ENCODE data around the gene AVEN.

AVEN gene

DNA sequence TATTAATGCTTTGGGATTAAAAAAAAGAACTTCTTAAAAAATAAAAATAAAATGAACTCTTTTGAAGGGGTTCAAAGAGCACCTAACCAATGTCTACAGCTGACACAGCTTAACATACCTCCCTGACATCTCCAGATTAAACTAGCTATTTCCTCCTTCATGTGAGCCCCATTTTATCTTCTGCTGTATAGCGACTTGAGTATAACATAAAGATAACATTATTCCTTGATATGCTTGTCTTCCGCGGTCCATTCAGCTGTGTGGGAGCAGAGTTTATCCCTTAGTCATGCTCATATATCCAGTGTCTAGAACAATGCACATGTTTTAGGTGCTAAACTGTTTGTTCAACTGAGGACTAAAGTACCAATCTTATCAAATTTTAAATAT is 78.5 kb downstream of the AVEN start:
- Histone ChIP-seq H3K4me2 (ENCODE audit: low read length) (no peak overlapping the region), H3K9me3 (ENCODE audit: low read length) (no peaks in the 10 kb centered on the region), H3K27ac (ENCODE audit: low read depth, low read length, poor library complexity, severe bottlenecking) (no peak overlapping the region), H3K9ac (ENCODE audit: low read length) (no peak overlapping the region), H3K36me3 (ENCODE audit: insufficient read depth, low read length) (no peaks in the 10 kb centered on the region), H2AFZ (ENCODE audit: low read length) (no peak overlapping the region), H3K27me3 (ENCODE audit: insufficient read depth, low read length) (no peaks in the 10 kb centered on the region), H3K9me2 (ENCODE audit: low read depth, low read length) (no peaks in the 10 kb centered on the region), H3K79me2 (ENCODE audit: insufficient read depth, low read length) (no peaks in the 10 kb centered on the region), H3K4me3 (ENCODE audit: low read depth, low read length, poor library complexity, severe bottlenecking) (no peak overlapping the region), H4K20me1 (ENCODE audit: insufficient read depth, low read length) (no peaks in the 10 kb centered on the region), H3K4me1 (ENCODE audit: insufficient read depth, low read length, severe bottlenecking) (no peaks in the 10 kb centered on the region), H3F3A (ENCODE audit: insufficient read depth, low read length) (no peaks in the 10 kb centered on the region)
- TF ChIP-seq EZH2 (IDR thresholded peaks at IDR 0.05; ENCODE audit: borderline replicate concordance, low read length) (no peak), CTCF (IDR thresholded peaks at IDR 0.05; ENCODE audit: low read length) (no peak)

- TF ChIP-seq CTCF (IDR thresholded peaks at IDR 0.05; ENCODE audit: low read length) (no peak), EZH2 (IDR thresholded peaks at IDR 0.05; ENCODE audit: borderline replicate concordance, low read length) (no peak)
- Histone ChIP-seq H3K9me2 (ENCODE audit: low read depth, low read length) (no peaks in the 10 kb centered on the region), H2AFZ (ENCODE audit: low read length) (no peak overlapping the region), H3K4me3 (ENCODE audit: low read depth, low read length, poor library complexity, severe bottlenecking) (no peak overlapping the region), H3K9ac (ENCODE audit: low read length) (no peak overlapping the region), H3K27me3 (ENCODE audit: insufficient read depth, low read length) (no peaks in the 10 kb centered on the region), H3K36me3 (ENCODE audit: insufficient read depth, low read length) (no peaks in the 10 kb centered on the region), H3K27ac (ENCODE audit: low read depth, low read length, poor library complexity, severe bottlenecking) (no peak overlapping the region), H3K4me2 (ENCODE audit: low read length) (no peak overlapping the region), H4K20me1 (ENCODE audit: insufficient read depth, low read length) (no peaks in the 10 kb centered on the region), H3K9me3 (ENCODE audit: low read length) (no peaks in the 10 kb centered on the region), H3K79me2 (ENCODE audit: insufficient read depth, low read length) (no peaks in the 10 kb centered on the region), H3F3A (ENCODE audit: insufficient read depth, low read length) (no peaks in the 10 kb centered on the region), H3K4me1 (ENCODE audit: insufficient read depth, low read length, severe bottlenecking) (no peaks in the 10 kb centered on the region)
Measured at GRCh38 chr15:33959844-33960548, 79.0 kb downstream of the AVEN start.

- H2AFZ ChIP-seq (ENCODE audit: low read length) = no peak overlapping the region
- H3K9me2 ChIP-seq (ENCODE audit: low read depth, low read length) = no peaks in the 10 kb centered on the region
- H3F3A ChIP-seq (ENCODE audit: insufficient read depth, low read length) = no peaks in the 10 kb centered on the region
- H3K27me3 ChIP-seq (ENCODE audit: insufficient read depth, low read length) = no peaks in the 10 kb centered on the region
- H3K4me3 ChIP-seq (ENCODE audit: low read depth, low read length, poor library complexity, severe bottlenecking) = no peak overlapping the region
- no peaks in the 10 kb centered on the region for H3K4me1 ChIP-seq (ENCODE audit: insufficient read depth, low read length, severe bottlenecking)
- no peaks in the 10 kb centered on the region for H3K79me2 ChIP-seq (ENCODE audit: insufficient read depth, low read length)
- H3K27ac ChIP-seq (ENCODE audit: low read depth, low read length, poor library complexity, severe bottlenecking) = no peak overlapping the region
- no peak overlapping the region for H3K4me2 ChIP-seq (ENCODE audit: low read length)
- no peak for TF ChIP-seq EZH2 (IDR thresholded peaks at IDR 0.05; ENCODE audit: borderline replicate concordance, low read length)
- TF ChIP-seq CTCF (IDR thresholded peaks at IDR 0.05; ENCODE audit: low read length) = no peak
- H4K20me1 ChIP-seq (ENCODE audit: insufficient read depth, low read length) = no peaks in the 10 kb centered on the region
- no peaks in the 10 kb centered on the region for H3K9me3 ChIP-seq (ENCODE audit: low read length)
- H3K9ac ChIP-seq (ENCODE audit: low read length) = no peak overlapping the region
- no peaks in the 10 kb centered on the region for H3K36me3 ChIP-seq (ENCODE audit: insufficient read depth, low read length)
Measured at GRCh38 chr15:33956397-33956796, 82.6 kb downstream of the AVEN start.

Data from OCI-LY1 (cell line).